ENCODE results near the gene SYNPO2.

Gene SYNPO2

GRCh38 chr4:118883861-118884260 lies 4.8 kb upstream of the SYNPO2 start:
- no peak for DNase-seq

DNA sequence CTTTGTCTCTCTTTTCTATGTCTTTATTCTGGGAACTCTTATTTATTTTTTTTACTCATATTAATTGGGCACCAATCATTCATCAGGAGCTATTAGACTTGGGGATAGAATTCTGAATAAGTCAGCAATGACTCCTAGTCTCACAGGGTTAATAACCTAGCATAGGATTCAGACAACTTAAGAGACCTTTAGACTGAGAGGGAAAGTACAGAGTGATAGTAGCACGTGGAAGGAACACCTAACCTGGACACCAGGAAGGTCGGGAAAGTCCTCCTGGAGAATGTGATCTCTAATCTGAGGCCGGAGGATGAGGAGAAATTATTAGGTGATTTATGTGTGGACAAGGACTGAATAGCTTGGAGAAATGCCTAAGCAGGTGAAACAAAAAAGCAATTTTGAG lies 3.9 kb upstream of the SYNPO2 start:
- DNase-seq: no peak

GRCh38 chr4:118889312-118889691 lies 648 bp downstream of the SYNPO2 start:
- no peak for DNase-seq

GRCh38 chr4:118894034-118894433 lies 5.4 kb downstream of the SYNPO2 start:
- no peak for DNase-seq

DNA sequence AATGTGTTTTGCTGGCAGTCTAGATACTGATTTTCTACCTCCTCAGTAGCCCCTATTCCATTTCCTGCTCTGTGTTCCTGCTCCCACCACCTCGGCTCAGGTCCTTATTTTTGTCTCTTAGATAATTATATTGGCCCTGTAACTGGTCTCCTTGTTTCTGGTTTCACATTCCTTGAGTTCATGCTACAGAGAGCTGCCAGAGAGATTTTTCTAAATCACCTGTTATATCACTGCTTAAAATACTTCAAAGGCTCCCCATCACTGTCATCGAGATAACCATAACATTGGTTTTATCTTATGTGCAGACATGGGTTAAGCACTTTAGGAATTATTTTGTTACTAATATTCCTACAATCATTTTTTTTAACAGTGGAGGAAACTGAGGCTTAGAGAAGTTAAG lies 9.6 kb downstream of the SYNPO2 start:
- no peak for DNase-seq

- no peak for DNase-seq
Observed at GRCh38 chr4:118898684-118899138, 10.1 kb downstream of the SYNPO2 start.

DNA sequence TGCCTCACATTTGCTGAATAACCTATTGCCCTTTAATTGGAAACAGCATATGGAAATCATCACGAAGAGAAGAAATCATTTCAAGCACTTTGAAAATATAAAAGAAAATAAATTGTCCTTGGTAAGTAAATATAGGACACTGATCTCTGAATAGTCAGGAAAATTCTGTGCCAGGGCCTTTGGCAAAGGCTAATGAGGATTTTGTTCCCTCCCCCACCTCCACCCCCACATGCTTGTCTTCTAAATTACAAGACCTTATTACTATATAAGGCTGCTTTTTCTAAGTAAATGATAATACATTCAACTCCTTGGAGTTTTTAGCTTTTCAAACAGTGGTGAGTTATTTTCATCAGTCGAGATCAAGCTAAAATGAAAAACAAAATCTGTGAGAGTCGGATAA lies 15.8 kb downstream of the SYNPO2 start:
- DNase-seq: no peak

DNA sequence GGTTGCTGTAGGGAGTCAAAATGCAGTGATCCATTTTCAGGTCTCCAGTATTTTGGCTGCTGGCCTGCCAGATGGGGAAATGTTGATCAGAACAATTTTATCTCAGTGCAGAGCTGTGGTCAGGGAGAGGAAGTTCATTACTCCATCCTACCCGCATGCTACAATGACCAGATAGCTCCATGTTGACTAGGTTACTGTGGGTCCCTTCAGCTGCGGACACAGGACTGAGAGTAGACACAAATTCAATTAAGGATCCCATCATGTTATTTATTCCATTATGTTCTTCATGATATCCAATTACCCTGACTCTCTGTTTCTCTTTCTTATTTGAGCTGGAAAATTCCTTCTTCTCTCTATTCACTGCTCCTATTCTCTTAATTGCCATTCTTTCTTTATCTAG lies 16.3 kb downstream of the SYNPO2 start:
- DNase-seq: no peak

DNA sequence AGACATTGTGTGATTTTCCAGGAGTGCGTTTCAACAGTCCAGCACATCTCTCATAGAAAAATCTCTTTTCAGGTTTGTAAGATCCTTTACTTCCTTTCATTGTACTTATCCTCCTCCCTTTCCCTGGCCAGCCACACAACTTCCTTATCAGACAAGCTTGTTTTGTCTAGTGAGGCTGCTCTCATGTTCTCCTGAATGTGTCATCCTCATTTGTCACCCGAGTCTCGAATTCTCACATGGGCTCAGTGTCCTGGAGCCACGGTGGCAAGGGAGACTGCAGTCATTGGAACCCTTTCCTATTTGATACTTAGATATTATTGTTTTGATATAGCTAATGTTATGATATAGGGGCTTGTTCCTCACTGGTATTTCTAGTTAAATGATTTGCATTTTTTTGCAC lies 16.9 kb downstream of the SYNPO2 start:
- no peak for DNase-seq

DNA sequence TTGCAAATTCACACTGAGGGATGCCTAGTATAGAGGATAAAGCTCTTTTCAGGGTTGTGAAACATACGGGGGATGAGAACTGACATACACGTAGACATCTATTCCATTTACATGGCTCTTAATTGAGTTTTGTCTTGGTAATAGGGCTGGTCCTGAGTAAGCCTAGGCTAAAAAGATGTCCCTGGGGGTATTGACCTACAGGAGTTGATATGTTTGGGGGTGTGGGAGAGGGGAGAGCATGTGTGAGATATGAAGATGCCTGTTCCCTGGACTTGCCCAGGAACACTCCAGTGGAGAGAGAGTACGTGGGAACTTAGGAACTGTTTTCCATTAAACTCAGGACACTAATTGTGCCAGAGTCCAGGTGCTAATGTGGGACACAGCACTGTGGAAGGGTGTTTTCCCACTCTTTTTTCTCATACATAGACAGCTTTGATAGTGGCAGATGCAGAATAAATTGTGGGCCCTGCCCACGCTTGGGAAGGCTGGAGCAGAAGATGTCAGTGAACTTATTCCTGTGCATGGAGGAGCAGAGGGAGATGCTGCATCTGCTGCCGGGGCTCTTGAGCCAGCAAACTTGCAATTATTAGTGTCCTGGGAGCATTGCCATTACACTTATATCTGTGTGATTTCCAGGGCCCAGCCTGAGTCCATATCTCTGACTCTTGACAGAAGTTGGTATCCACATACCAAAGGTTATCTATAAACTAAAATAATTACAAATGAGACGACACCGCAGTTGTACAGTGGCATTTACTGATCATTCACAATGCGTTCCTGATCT lies 20.7 kb downstream of the SYNPO2 start:
- DNase-seq: no peak

- DNase-seq: no peak
Observed at GRCh38 chr4:118910221-118910620, 21.6 kb downstream of the SYNPO2 start.

GRCh38 chr4:118911238-118911703 lies 22.6 kb downstream of the SYNPO2 start:
- DNase-seq: no peak

DNA sequence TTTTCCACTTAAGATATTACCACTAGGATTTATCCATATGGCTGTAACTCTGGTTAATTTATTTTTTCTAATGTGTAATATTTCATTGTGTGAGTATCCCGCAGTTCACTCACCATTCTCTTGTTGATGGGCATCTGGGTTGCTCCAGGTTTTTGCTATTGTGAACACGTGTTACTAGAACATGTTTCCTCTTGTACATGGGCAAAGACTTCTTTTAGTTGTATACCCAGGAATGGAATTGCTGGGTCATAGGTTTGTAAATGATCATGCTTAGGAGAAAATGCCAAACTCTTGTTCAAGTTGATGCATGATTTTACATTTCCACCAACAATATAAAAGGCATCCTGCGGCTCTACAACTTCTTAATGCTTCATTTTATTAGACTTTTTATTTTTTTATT lies 26.8 kb downstream of the SYNPO2 start:
- DNase-seq: no peak

- no peak for DNase-seq
Observed at GRCh38 chr4:118916691-118917289, 28.1 kb downstream of the SYNPO2 start.

DNA sequence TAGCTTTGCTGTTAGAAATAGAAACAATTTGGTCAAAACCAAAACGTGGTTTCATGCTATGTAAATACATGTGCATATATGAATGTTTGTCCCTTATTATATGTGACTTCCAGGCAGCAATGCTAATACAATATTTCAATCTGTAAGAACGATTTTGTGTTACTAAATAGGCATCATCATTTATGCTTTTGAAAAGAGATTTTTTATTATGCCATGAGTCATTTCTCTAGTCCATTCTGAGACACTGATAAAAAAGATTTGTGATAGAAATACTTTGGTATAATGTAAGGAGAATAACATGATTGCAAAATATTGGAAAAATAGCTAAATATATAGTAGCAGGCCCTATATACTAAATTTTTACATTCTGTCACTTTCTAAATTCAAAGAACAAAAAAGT lies 28.9 kb downstream of the SYNPO2 start:
- no peak for DNase-seq

DNA sequence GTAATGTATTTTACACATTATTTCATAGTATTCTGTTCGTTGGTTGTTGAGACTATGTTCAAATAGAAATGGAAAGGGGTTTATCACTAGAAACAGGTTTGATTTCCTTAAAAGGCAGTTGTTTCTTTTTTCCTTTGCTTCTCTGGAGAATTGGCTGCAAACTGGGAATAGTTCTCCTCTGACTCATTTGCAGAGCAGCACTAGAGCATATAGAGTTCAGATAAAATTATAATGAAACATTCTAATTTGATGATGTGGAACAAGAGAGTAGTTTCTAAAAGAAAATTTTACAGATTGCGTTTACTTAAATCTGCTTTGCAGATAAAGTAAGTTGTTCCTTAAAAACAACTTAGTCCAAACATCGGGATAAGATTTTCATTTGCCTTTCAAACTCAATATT lies 29.7 kb downstream of the SYNPO2 start:
- no peak for DNase-seq

- no peak for DNase-seq
Observed at GRCh38 chr4:118920247-118920646, 31.6 kb downstream of the SYNPO2 start.

- no peak for DNase-seq
Observed at GRCh38 chr4:118921786-118922185, 33.1 kb downstream of the SYNPO2 start.

- DNase-seq: no peak
Observed at GRCh38 chr4:118923891-118924290, 35.2 kb downstream of the SYNPO2 start.

DNA sequence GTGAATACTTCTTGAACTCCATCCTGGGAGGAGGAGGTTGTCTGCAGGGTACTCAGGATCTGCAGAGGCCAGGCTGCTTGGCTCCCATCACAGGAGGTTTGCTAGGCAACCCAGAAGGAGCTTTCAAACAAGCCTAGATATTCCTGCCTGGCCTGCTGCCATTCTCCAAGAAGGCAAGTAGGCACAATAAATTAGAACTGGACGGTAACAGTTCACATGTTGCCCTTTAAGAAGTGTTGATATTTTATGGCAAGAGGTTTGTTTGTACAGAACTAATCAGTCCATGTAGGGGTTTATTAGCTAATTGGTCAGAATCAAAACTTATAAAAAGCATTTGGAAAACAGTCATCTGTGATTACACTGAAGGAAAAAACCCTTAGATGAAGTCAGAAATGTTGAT lies 39.3 kb downstream of the SYNPO2 start:
- DNase-seq: no peak

GRCh38 chr4:118930255-118930654 lies 41.6 kb downstream of the SYNPO2 start:
- DNase-seq: no peak

GRCh38 chr4:118931786-118932185 lies 43.1 kb downstream of the SYNPO2 start:
- no peak for DNase-seq

- DNase-seq: no peak
Observed at GRCh38 chr4:118935819-118936218, 47.2 kb downstream of the SYNPO2 start.

GRCh38 chr4:118936406-118936805 lies 47.8 kb downstream of the SYNPO2 start:
- no peak for DNase-seq
